HG03565 (cell line): ENCODE data around the gene KCNMA1.
"Not testable (repeated sequence)": the region's sequence is repeated elsewhere in the genome, so short reads cannot be mapped to it uniquely, and the experiment has no call there.

Experiments used
- ATAC-seq: cut with Tn5 transposase; IDR thresholded peaks from one replicate; pipeline ENCODE4 v1.9.1; 2021; ENCODE audit warnings: mild to moderate bottlenecking, moderate library complexity; ENCODE audit not compliant: unreplicated experiment

KCNMA1 gene

GRCh38 chr10:77608281-77608680 is 29.3 kb downstream of the KCNMA1 start:
- no peak for ATAC-seq

GRCh38 chr10:77606751-77607150 is 30.9 kb downstream of the KCNMA1 start:
- ATAC-seq, result no peak

- ATAC-seq, result no peak
Measured at GRCh38 chr10:77605466-77605865, 32.1 kb downstream of the KCNMA1 start.

- no peak for ATAC-seq
Measured at GRCh38 chr10:77604941-77605351, 32.7 kb downstream of the KCNMA1 start.

GRCh38 chr10:77604063-77604462 is 33.5 kb downstream of the KCNMA1 start:
- no peak for ATAC-seq

- ATAC-seq, result no peak
Measured at GRCh38 chr10:77603534-77603927, 34.1 kb downstream of the KCNMA1 start.

- ATAC-seq, result no peak
Measured at GRCh38 chr10:77602913-77603533, 34.6 kb downstream of the KCNMA1 start.

- ATAC-seq, result no peak
Measured at GRCh38 chr10:77602231-77602912, 35.2 kb downstream of the KCNMA1 start.

GRCh38 chr10:77601488-77601887 is 36.1 kb downstream of the KCNMA1 start:
- ATAC-seq, result no peak

- no peak for ATAC-seq
Measured at GRCh38 chr10:77600640-77601039, 37.0 kb downstream of the KCNMA1 start.

- no peak for ATAC-seq
Measured at GRCh38 chr10:77599651-77600050, 38.0 kb downstream of the KCNMA1 start.

GRCh38 chr10:77598606-77599005 is 39.0 kb downstream of the KCNMA1 start:
- no peak for ATAC-seq

GRCh38 chr10:77597560-77597959 is 40.0 kb downstream of the KCNMA1 start:
- ATAC-seq, result no peak

GRCh38 chr10:77594471-77594783 is 43.2 kb downstream of the KCNMA1 start:
- no peak for ATAC-seq

- ATAC-seq, result no peak
Measured at GRCh38 chr10:77593771-77594470, 43.7 kb downstream of the KCNMA1 start.

- no peak for ATAC-seq
Measured at GRCh38 chr10:77592946-77593636, 44.5 kb downstream of the KCNMA1 start.

- ATAC-seq, result no peak
Measured at GRCh38 chr10:77592510-77592909, 45.1 kb downstream of the KCNMA1 start.

GRCh38 chr10:77591238-77591880 is 46.2 kb downstream of the KCNMA1 start:
- no peak for ATAC-seq

GRCh38 chr10:77590344-77591237 is 47.0 kb downstream of the KCNMA1 start:
- ATAC-seq, result no peak

GRCh38 chr10:77589703-77590102 is 47.9 kb downstream of the KCNMA1 start:
- not testable (repeated sequence) for ATAC-seq
